ENCODE measurements around the gene SYT8. TPM values are rescaled to one million over a fixed set of nuclear protein-coding genes. Genes with fewer than 3 reads are reported as not detected.

The SYT8 gene
- total RNA-seq, 1 donor from 2014 or later, result 0.17 TPM

DNA sequence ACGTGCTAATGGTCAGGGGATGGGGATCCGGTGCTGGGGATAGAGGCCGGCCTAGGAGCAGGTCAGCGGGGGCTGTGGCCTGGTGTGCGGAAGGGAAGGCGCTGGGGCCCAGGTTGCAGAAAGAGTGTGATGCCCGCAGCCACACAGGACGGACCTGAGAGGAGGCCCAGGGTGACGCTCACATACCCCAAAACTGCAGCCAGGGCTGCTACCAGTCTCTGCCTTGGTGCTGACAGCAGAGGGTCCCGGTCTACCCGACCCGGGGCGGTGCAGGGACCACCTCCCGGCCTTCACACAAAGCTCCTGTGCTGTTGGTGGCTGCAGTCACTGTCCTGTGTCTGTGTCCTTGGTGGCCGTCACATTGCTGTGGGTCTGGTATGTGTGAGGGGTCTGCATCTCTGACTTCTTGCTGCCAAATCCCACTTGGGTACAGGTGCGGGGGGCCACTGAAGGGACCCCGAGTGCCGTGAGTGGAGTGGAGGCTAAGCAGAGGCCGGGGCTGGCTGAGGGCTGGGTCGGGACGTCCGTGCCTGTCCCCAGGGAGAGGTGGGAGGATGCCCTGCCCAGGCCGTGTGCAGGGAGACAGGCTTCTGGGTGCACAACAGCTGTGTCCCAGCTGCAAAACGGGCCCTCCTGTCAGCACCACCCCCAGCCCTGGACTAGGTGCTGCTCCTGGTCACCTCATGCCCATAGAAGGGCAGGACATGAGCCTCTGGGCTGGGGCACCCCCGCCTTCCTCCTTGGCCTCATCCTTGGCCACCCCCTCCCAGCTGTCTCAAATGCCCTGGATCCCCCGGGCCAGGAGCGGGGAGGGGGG lies 19.6 kb downstream of the SYT8 start:
- no peak overlapping the region for H3K4me3 ChIP-seq (ENCODE audit: low read depth, low read length)
- H3K36me3 ChIP-seq (ENCODE audit: control insufficient read depth, insufficient read depth, low read length), result no peaks in the 10 kb centered on the region
- no peak for TF ChIP-seq CTCF (IDR thresholded peaks at IDR 0.05; ENCODE audit: insufficient read depth, low read length, poor library complexity, severe bottlenecking)
- peaks cover 29% of the 10 kb centered on the region for H3K27me3 ChIP-seq (ENCODE audit: control insufficient read depth, insufficient read depth, low read length)
- no peak for DNase-seq (ENCODE audit: low read depth)

GRCh38 chr11:1854949-1855885 lies 20.4 kb downstream of the SYT8 start:
- H3K27me3 ChIP-seq (ENCODE audit: control insufficient read depth, insufficient read depth, low read length), result peaks cover 31% of the 10 kb centered on the region
- DNase-seq (ENCODE audit: low read depth), result no peak

GRCh38 chr11:1855886-1856265 lies 21.1 kb downstream of the SYT8 start:
- H3K4me3 ChIP-seq (ENCODE audit: low read depth, low read length), result no peak overlapping the region
- H3K36me3 ChIP-seq (ENCODE audit: control insufficient read depth, insufficient read depth, low read length), result no peaks in the 10 kb centered on the region
- TF ChIP-seq CTCF (IDR thresholded peaks at IDR 0.05; ENCODE audit: insufficient read depth, low read length, poor library complexity, severe bottlenecking), result no peak
- H3K27me3 ChIP-seq (ENCODE audit: control insufficient read depth, insufficient read depth, low read length), result peaks cover 31% of the 10 kb centered on the region
- no peak for DNase-seq (ENCODE audit: low read depth)

More at GRCh38 chr11:1854949-1855885, 20.4 kb downstream of the SYT8 start:
- no peak for TF ChIP-seq CTCF (IDR thresholded peaks at IDR 0.05; ENCODE audit: insufficient read depth, low read length, poor library complexity, severe bottlenecking)
- H3K36me3 ChIP-seq (ENCODE audit: control insufficient read depth, insufficient read depth, low read length), result no peaks in the 10 kb centered on the region
- no peak overlapping the region for H3K4me3 ChIP-seq (ENCODE audit: low read depth, low read length)

GRCh38 chr11:1856306-1857005 lies 21.7 kb downstream of the SYT8 start:
- DNase-seq (ENCODE audit: low read depth), result no peak
- TF ChIP-seq CTCF (IDR thresholded peaks at IDR 0.05; ENCODE audit: insufficient read depth, low read length, poor library complexity, severe bottlenecking), result no peak
- no peak overlapping the region for H3K4me3 ChIP-seq (ENCODE audit: low read depth, low read length)

GRCh38 chr11:1857064-1857463 lies 22.3 kb downstream of the SYT8 start:
- Histone ChIP-seq H3K4me3 (ENCODE audit: low read depth, low read length) (no peak overlapping the region), H3K36me3 (ENCODE audit: control insufficient read depth, insufficient read depth, low read length) (no peaks in the 10 kb centered on the region), H3K27me3 (ENCODE audit: control insufficient read depth, insufficient read depth, low read length) (peaks cover 29% of the 10 kb centered on the region)
- no peak for DNase-seq (ENCODE audit: low read depth)
- TF ChIP-seq CTCF (IDR thresholded peaks at IDR 0.05; ENCODE audit: insufficient read depth, low read length, poor library complexity, severe bottlenecking), result no peak

More at GRCh38 chr11:1856306-1857005, 21.7 kb downstream of the SYT8 start:
- Histone ChIP-seq H3K27me3 (ENCODE audit: control insufficient read depth, insufficient read depth, low read length) (peaks cover 31% of the 10 kb centered on the region), H3K36me3 (ENCODE audit: control insufficient read depth, insufficient read depth, low read length) (no peaks in the 10 kb centered on the region)

All from kidney epithelial cell (primary cell).